Ovary (tissue), 3 donors: ENCODE data around the gene RPN2.

Experiments used
- EP300 ChIP-seq: sonication (generic); formaldehyde crosslinking; IDR thresholded peaks from one replicate; pipeline ENCODE4 v1.6.1; 2017; ENCODE audit warnings: antibody characterized with exemption
- POLR2A ChIP-seq: fragments of 450-650 bp; IDR thresholded peaks from one replicate; pipeline ENCODE4 v1.6.1; 2017; ENCODE audit warnings: antibody characterized with exemption, mild to moderate bottlenecking, moderate library complexity
- TF ChIP-seq, protein P1 (sequence below), 3 donors: fragments of 450-650 bp in 2 of 3; fragments of 200-600 bp in 1 of 3; IDR thresholded peaks; one replicate each; pipeline versions ENCODE4 v1.5.1 to v1.8.0; 2016 to 2022; ENCODE audit warnings: antibody characterized with exemption in 3 of 3, mild to moderate bottlenecking in 1 of 3
- donor health status: DM: no; HTN: no; CAD: no.

- TF ChIP-seq, protein P1, sequence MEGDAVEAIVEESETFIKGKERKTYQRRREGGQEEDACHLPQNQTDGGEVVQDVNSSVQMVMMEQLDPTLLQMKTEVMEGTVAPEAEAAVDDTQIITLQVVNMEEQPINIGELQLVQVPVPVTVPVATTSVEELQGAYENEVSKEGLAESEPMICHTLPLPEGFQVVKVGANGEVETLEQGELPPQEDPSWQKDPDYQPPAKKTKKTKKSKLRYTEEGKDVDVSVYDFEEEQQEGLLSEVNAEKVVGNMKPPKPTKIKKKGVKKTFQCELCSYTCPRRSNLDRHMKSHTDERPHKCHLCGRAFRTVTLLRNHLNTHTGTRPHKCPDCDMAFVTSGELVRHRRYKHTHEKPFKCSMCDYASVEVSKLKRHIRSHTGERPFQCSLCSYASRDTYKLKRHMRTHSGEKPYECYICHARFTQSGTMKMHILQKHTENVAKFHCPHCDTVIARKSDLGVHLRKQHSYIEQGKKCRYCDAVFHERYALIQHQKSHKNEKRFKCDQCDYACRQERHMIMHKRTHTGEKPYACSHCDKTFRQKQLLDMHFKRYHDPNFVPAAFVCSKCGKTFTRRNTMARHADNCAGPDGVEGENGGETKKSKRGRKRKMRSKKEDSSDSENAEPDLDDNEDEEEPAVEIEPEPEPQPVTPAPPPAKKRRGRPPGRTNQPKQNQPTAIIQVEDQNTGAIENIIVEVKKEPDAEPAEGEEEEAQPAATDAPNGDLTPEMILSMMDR (IDR thresholded peaks at IDR 0.05) = peak in 2 of 3 donors; percentile 26 to 58
- TF ChIP-seq EP300 = no peak
- peak; percentile 43 for TF ChIP-seq POLR2A
Measured at GRCh38 chr20:37178839-37179682, at the start of gene RPN2, which contains the start of gene MROH8.
